B cell (primary cell): ENCODE measurements around the gene TF.

Experiments used
- CTCF ChIP-seq: fragments of 200-600 bp; IDR thresholded peaks from one replicate; pipeline ENCODE4 v1.8.0; 2022; ENCODE audit warnings: antibody characterized with exemption, mild to moderate bottlenecking
- EZH2 ChIP-seq: IDR thresholded peaks from 2 replicates; pipeline ENCODE4 v1.6.1; 2012; ENCODE audit warnings: borderline replicate concordance, low read depth, mild to moderate bottlenecking, moderate library complexity, low read length; ENCODE audit not compliant: insufficient read depth, poor library complexity, severe bottlenecking

GRCh38 chr3:133747373-133747772 is 1.2 kb downstream of the TF start:
- no peak for TF ChIP-seq EZH2
- no peak for TF ChIP-seq CTCF
